Esophagus mucosa (tissue), 1 donor: Measurements from ENCODE around the gene NGRN. TPM values are rescaled to one million over a fixed set of nuclear protein-coding genes. Genes with fewer than 3 reads are reported as not detected.
"Not testable (repeated sequence)": the region's sequence is repeated elsewhere in the genome, so short reads cannot be mapped to it uniquely, and the experiment has no call there.

Experiments used
- ATAC-seq: fragments of 200-7000 bp; cut with Tn5 transposase; one replicate; pipeline ENCODE4 v1.9.1; 2020
- total RNA-seq: library from RNA; stranded (reverse); gene quantifications from one replicate; pipeline ENCODE4 v1.2.4, GENCODE V29; 2023
- donor health status: DM: yes; HTN: yes; CAD: no.

The NGRN gene
- total RNA-seq, 1 donor from 2014 or later, result 41.0 TPM

DNA sequence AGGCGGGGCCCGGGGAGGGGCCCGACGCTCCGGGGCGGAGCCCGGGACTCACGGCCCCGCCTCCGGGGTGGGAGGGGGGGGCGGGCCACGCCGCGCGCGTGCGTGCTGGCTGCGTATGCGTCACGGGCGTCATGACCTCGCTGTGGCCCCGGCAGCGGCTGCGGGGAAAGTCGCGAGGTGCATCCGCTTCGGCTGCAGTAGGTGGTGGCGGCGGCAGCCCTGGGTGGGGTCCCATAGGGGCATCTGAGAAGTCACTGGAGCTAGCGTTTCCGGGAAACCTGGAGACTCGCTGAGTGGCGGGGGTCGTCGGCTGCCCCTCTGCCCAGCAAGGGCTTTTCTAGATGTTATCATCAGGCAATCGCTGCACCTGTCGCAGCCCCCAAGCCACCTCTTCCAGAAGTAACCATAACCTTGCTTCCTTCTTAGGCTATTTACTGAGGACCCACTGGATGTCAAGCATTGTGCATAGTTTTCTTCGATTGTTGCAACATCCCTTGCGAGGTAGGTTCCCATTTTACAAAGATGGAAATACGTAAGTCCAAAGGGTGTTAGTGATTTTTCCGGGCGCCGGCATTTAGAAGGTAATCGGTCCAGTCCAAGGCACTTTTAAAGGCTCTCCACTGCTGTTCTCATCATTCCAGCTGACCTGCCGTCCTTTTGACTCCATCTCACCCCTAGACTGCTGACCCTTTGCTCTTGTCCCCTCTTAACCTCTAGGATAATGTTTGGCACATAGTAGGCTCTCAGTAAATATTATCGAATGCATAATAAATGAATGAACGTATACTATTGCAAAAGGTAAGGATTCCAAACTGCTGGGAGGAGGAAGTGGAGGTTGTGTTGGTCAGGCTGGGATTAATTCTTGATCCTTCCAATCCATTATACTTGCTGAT is 31.1 kb upstream of the NGRN start, which contains the start of gene GDPGP1:
Gene GDPGP1, plus strand, starts transcription at position 114 of the 893 bp plus-strand sequence. CDS start 6,700 bp downstream, outside the sequence.
- ATAC-seq, result no peak

DNA sequence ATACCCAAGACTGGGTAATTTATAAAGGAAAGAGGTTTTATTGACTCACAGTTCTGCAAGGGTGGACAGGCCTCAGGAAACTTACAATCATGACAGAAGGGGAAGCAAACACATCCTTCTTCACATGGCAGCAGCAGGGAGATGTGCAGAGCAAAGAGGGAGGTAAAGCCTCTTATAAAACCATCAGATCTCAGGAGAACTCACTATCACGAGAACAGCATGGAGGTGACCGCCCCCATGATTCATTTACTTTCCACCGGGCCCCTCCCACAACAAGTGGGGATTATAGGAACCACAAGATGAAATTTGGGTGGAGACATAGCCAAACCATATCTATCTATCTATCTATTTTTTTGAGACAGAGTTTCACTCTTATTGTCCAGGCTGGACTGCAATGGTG is 26.1 kb upstream of the NGRN start:
- no peak for ATAC-seq

DNA sequence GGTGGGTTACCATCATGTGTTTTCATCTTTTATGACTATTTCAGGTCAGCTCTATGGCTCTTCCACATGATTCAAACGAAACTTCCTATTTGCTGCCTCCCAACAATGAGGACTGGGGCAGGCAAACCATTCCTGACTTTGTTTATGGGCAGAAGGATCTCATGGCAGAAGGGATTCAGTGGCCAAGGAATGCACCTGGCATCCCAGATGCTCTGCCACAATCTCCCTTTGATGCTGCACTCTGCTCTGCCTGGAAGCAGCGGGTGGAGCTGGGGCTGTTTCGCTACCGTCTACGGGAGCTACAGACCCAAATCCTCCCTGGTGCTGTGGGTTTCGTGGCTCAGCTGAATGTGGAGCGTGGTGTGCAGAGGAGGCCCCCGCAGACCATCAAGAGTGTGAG is 24.6 kb upstream of the NGRN start:
- peak; percentile 3 for ATAC-seq

DNA sequence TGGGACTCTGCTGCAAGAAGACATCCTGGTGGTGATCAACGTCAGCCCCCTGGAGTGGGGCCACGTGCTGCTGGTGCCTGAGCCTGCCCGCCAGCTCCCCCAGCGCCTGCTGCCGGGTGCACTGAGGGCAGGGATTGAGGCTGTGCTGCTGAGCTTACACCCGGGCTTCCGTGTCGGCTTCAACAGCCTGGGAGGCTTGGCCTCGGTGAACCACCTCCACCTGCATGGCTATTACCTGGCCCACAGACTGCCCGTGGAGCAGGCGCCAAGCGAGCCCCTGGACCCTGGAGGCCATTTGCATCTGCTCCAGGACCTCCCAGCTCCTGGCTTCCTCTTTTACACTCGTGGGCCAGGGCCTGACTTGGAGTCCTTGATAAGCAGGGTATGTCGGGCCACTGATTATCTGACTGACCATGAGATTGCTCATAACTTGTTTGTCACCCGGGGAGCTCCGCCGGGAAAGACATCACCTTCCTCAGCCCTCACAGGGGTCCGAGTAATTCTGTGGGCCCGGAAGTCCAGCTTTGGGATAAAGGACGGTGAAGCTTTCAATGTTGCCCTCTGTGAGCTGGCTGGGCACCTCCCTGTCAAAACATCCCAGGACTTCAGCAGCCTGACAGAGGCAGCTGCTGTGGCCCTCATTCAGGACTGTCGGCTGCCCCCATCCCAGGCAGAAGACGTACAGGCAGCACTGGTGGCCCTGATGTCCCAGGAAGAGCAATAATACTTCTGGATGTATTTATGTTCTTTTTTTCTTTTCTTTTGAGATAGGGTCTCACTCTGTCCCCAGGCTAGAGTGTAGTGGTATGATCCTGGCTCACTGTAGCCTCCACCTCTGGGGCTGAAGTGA is 23.9 kb upstream of the NGRN start:
- peak; percentile 32 for ATAC-seq

DNA sequence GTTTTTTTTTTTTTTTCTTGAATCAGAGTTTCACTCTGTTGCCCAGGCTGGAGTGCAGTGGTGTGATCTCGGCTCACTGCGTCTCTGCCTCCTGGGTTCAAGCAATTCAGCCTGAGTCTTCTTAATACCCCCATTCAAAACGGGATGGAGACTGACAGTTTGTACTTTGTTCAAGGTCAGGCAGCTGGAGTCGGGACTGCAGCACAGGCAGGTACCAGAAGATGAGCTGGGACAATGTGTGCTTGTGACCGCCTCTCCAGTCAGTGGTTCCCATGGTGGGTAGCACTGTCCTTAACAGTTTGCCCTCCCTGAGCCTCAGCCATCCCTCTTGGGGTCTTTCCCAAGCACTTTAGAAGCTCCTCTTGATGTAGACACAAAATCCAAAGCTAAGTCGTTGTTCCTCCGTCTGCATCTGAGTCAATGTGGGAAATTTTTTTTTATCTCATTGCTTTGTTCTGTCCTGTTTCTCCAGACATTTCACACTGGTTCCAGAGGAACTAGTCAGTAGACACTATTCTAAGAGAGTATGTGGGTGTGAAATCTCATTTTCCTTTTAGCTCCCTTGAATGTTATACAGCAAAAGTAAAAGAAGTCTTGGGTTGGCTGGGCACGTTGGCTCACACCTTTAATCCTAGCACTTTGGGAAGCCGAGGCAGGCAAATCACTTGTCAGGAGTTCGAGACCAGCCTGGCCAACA is 21.4 kb upstream of the NGRN start:
- no peak for ATAC-seq

DNA sequence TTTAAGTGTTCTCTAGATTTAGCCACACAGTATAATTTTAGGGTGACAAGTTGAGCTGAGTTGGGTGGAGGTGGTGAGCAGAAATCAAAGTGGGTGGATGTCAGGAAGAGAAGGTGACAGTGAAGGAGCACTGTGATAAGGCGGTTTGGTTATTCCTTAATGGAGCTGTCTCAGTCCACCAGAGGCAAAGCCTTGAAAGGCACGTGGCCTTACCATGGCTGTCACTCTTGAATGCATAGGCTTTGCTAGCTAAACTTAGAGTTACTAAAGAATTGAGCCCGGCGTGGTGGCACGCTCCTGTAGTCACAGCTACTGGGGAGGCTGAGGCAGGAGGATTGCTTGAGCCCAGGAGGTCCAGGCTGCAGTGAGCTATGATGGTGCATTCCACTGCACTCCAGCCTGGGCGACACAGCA is 16.7 kb upstream of the NGRN start:
- no peak for ATAC-seq

DNA sequence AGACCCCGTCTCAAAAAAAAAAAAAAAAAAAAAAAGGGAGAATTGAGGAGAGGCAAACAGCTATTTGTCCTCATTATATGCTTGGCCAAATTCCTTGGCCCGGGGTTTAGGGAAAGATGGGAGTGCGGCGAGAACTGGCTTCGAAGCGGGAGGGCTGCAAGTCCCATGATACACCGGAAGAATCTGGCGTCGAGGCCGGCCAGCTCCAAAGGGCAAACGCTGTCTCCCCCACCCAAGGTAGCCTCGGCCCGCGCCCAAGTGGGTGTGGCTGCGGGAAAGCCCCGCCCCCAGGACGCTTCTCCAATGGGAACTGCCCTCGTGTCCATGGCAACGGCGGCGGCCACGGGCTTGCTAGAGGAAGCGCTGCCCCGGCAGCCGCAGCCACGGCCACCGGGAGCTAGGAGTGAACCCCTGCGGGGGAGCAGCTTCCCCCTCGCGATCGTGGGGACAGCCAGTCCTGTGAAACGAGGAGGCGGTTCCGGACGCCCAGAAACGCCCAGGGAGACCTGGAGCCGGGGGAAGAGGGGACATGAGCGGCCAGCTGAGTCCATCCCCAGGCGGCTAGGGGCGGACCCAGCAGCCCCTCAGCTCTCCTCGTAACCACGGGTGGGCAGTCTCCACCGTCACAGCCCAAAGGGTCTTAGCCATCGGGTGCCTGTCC is 16.1 kb upstream of the NGRN start, which contains the start of gene TTLL13:
Gene TTLL13, plus strand, starts transcription at position 354 of the 661 bp plus-strand sequence. CDS start 1,075 bp downstream, outside the sequence.
- peak; percentile 85 for ATAC-seq

DNA sequence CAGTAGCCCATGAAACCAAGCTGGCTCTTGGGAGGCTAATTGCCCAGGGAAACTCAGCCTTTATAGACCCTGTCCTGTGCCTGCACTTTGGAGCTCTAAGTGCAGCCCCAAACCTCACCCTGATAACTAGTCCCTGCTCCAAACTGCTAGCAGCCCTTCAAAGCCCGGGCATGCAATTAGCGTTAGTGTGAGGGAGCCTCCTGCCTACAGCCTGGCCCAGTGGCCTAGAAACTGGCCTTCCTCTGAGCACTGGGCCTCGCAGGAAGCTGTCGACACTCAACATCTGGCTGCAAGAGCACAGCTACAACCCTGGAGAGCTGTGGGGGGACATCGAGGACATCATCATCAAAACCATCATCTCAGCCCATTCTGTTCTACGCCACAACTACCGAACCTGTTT is 7.7 kb upstream of the NGRN start:
- no peak for ATAC-seq

DNA sequence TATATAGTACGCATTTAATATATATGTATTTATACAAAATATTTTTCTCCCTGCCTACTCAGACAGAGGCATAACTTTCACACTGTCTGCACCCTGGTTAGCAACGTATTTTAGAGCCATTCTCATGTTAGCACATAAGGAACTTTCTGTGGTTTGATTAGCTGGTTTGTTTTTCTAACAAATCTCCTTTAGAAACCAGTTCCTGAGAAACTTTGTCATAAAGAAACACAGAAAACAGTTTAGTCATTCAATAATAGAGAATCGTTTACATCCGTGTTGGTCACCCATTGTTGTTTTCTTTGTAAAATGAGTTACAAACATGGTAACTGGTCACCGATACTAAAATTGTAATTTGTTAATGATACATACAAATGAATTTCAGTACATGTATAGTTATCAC is 5.9 kb upstream of the NGRN start:
- no peak for ATAC-seq

DNA sequence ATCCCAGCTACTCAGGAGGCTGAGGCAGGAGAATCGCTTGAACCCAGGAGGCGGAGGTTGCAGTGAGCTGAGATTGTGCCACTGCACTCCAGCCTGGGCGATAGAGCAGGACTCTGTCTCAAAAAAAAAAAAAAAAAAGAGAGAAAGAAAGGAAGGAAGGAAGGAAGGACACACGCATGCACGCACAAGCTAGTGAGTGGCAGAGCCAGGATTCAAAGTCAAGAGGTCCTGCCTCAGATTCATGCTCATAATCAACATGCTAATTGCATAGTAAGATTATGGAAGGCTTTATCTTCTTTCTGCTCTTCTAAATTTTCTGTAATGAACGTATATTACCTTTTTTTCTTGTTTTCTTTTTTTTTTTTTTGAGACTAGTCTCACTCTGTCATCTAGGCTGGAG is 4.7 kb upstream of the NGRN start:
- ATAC-seq, result not testable (repeated sequence)

DNA sequence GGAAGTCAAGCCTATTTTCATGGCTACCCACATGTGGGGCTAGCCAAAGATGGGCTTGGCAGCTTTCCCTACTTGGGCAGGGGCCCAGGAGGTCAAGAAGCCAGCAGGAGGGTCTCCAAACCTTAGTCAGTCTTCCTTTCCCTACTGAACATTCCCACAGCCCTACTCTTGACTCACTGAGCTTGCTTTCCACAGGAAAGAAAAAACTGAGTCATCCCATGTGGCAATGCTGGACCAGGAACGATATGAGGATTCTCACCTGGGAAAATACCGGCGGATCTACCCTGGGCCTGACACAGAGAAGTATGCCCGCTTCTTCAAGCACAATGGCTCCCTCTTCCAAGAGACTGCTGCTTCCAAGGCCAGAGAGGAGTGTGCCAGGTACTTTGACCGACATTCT is 3.7 kb upstream of the NGRN start:
- ATAC-seq, result peak; percentile 37

DNA sequence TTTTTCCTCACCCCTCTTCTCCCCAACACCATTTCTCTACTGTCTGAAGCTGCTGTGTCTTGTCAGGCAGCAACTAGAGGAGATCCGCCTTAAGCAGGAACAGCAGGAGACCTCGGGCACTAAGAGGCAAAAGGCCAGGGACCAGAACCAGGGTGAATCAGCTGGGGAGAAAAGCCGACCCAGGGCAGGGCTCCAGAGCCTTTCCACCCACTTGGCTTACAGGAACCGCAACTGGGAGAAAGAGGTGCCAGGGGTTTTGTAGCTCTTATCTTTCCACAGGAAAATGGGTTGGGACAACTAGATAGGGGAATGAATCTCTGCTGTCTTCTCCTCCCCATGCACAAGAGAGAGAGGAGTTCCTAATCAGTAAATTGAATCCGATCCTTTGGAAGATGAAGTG is 3.0 kb upstream of the NGRN start:
- peak; percentile 30 for ATAC-seq

DNA sequence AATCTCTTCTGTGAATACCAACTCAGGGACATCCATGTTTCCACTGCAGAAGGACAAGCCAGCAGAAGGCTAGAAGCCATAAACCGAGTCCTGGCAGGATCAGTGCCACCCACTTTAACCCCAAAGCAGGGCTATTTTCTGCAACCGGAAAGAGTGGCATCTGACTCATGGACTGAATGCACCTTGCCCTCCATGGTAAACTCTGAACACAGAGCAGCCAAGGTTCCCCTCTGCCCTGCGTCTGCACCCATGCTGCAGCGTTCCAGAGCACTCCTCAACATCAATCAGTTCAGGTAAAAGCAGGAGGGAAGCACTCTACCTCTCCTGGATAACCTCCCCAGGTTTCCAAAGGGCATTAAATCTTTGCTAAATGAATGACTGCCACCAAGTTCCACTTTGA is 801 bp upstream of the NGRN start:
- peak; percentile 47 for ATAC-seq

DNA sequence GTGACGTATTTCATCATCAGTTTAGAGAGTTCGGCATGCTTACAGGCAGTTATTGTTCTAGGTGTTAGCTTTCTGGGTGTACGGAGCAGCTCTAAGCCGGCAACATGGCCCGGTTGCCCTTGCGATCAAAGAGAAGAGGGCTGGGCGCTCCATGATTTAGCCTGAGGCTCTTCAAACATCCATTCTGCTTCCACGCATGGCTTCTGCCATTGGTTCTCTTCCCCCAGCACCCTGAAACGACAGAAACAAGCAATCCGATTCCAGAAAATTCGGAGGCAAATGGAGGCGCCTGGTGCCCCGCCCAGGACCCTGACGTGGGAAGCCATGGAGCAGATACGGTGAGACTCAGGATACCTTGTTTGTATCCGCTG is 574 bp downstream of the NGRN start:
- ATAC-seq, result peak; percentile 17

DNA sequence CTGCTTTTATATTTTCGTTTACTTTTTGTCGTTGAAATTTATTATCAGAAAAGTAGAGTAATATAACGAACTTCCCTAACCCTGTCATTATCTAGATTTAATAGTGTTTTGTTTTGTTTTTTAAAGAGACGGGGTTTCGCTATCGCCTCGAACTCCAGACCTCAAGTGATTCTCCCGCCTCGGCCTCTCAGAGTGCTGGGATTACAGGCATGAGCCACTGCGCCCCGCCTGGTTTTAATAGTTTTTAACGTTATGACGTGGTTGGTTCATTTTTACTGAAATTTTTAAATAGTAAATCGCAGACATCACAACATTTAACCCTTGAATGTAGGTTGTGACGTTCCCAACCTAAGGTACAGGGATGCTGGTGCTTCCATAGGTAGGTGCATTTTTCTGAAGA is 1.0 kb downstream of the NGRN start:
- ATAC-seq, result no peak

DNA sequence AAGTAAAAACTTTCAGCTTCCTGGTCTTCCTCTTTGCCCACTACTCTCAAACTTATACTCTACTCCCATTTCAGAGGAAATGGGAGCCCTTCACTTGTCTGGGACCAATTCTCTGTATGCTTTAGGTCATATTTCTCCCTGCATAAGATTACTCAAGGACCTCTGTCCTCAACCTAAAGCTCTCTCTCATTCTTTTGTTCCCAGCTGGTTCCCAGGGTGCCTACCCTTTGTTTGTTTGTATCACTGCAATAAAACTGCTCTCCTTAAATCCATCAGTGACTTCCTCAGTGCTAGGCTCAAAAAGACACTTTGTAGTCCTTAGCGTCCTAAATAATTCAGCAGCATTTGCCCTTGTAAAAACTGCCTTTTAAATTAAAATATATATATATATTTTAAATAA is 2.9 kb downstream of the NGRN start:
- no peak for ATAC-seq

DNA sequence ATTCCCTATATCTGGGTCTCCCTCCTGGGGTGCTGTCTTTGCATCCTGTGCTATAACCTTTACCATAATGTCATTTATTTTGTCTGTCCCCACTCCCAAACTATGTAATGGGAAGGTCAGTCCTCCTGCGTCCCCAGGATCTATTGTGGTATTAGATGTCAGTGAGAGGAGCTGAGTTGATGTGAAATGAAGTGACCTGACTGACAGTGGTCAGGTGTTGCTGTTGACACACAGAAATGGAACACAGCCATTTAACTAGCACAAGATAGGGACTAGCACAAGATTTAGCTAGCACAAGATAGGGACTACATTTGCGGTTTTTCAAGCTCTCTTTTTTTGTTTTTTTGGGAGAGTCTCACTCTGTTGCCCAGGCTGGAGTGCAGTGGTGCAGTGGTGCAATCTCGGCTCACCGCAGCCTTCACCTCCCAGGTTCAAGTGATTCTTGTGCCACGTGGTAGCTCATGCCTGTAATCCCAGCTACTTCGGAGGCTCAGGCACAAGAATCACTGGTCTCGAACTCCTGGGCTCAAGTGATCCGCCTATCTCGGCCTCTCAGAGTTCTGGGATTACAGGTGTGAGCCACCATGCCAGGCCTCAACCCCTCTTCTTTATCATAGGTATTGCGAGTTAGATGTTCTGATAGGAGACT is 5.2 kb downstream of the NGRN start:
- ATAC-seq, result no peak

DNA sequence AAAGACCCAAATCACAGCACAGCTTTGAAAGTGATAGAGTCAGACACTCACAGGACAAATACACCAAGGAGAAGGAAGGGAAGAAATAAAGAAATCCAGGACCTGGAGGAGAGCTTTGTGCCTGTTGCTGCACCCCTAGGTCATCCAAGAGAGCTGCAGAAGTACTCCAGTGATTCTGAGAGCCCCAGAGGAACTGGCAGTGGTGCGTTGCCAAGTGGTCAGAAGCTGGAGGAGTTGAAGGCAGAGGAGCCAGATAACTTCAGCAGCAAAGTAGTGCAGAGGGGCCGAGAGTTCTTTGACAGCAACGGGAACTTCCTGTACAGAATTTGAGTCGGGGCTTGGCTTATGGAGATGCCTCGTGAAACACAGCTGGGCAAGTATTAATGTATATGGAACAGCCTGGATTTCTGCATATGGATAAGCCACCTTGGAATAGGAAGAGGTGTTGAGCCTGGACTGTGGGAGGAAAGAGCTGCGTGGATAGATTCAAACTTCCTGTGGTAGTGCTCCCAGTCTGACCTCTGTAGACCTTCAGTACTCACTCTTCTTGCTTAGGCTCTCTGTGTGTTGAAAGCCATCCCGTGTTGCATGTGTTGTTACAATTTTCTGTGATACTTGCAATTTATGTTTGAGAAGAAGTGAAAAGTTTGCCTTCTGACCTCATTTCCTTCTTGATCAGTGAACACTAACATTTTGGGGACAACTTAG is 6.1 kb downstream of the NGRN start:
- ATAC-seq, result no peak

DNA sequence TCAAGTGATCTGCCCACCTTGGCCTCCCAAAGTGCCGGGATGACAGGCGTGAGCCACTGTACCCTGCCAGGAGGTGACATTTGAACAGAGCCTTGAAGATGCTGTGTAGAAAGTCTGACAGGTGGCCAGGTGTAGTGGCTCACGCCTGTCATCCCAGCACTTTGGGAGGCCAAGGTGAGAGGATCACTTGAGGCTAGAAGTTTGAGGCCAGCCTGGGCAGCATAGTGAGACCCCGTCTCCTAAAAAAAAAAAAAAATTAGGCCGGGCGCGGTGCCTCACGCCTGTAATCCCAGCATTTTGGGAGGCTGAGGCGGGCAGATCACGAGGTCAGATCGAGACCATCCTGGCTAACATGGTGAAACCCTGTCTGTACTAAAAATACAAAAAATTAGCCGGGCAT is 13.0 kb downstream of the NGRN start:
- ATAC-seq, result not testable (repeated sequence)

DNA sequence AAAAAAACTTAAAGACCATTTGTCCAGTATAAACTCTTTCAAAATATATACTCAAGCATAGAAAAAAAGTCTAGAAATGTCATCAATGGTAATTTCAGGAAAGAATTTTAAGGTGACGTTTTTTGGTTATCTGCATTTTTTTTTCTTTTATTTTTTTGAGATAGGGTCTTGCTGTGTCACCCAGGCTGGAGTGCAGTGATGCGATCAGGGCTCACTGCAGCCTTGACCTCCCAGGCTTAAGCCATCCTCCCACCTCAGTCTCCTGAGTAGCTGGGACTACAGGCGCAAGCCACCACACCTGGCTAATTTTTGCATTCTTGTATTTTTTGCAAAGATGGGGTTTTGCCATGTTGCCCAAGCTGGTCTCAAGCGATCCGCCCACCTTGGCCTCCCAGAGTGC is 15.3 kb downstream of the NGRN start:
- ATAC-seq, result not testable (repeated sequence)

DNA sequence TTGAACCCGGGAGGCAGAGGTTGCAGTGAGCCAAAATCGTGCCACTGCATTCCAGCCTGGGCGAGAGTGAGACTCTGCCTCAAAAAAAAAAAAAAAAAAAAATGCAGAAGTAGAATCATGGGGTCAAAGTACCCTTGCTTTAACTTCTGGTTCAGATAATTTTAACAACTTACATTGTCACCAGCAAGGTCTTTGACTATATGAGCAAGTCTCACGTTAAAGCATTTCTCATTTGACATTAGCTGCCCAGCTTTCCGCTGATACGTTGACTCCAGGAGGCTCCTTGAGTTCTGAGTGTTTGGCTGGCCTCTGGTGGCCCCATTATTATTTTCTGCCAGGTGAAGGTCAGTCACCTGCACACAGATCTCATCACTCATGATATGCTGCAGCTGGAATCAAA is 16.2 kb downstream of the NGRN start:
- not testable (repeated sequence) for ATAC-seq
